NCI-H524 treated with DMSO at 0.1 percent for 48 hours (cell line): ENCODE results near the gene PDE9A.
"Not testable (repeated sequence)": the region's sequence is repeated elsewhere in the genome, so short reads cannot be mapped to it uniquely, and the experiment has no call there.

Experiments used
- DNase-seq: peaks from one replicate; lab custom pipeline; 2025; lab: John Stamatoyannopoulos, UW

The PDE9A gene

DNA sequence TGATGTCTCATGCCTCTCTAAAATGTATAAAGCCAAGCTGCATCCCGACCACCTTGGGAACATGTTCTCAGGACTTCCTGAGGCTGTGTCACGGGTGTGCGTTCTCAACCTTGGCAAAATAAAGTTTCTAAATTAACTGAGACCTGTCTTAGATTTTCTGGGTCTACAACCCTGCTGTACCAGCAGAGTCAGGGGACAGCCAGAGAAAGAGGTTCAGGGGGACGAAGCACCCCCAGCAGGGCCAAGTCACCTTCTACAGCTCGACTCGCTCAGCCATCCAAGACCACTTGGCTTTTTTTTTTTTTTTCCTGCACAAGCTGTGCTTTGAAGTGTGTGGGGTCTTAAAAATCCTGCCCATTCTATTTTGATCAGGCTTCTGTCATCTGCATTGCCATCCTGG, 28.5 kb upstream of the PDE9A start:
- no peak for DNase-seq

DNA sequence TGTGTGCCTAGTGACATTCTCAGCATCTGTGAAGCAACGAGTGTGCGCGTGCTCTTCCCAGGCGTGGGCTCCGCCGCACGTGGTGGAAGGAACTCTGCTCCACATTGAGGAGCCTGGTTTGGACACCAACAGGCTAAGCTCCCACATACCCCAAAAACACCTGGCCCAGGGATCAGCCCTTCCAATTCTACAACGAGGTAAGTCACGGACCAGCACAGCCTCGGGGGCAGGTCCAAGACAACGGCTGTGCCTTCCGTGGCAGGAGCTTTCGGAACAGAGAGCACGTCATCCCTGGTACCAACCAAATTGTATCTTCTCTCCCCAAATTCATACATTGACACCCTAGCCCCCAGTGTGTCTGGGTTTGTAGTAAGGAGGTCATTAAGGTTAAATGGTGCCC, 27.2 kb upstream of the PDE9A start:
- no peak for DNase-seq

DNA sequence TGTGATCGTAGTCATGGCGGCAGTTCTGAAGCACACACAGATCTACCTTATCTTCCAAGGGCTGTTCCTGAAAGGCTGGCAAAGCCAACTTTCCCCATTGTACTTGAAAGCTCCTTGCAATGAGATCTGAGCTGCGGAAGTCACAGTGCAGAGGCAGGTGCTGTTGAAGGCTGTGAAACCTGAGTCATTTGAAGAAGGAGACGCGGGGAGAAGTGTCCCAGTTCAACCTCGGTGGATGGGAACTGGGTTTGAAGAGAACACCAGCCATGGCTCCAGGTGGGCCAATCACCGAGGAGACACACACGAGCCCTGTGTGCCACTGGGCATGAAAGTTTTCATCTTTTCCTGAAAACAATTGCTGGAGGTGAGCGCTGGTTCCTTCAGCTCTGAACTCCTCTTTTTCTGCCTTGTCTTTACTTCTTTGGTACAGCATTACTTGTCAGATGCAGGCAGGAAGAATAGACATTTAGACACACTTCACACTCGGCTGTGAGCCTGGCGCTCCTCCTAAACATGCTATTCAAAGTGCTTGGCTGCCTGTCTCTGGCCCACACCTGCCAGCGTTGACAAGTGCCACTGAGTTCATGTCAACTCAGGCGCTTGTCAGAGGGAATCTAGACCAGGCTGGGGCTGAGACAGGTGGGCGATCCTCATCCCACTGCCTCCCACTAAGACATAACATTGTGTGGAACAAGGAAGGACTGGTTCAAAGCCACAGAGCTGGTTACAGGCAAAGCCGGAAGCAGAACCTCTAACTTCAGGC, 25.7 kb upstream of the PDE9A start:
- no peak for DNase-seq

DNA sequence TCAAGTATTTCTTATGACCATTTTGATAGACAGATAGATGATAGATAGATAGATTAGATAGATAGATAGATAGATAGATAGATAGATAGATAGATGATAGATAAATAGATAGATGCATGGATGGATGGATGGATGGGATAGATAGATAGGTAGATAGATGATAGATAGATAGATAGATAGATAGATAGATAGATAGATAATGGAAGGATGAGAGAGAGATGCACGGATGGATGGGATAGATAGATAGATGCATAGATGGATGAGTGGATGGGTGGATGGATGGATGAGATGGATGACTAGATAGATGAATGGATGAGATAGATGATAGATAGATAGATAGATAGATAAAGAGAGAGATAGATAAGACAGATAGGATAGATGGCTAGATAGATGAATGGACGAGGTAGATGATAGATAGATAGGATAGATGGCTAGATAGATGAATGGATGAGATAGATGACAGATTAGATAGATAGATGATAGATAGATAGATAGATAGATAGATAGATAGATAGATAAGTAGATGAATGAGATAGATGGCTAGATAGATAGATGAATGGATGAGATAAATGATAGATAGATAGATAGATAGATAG, 24.9 kb upstream of the PDE9A start:
- DNase-seq = not testable (repeated sequence)

DNA sequence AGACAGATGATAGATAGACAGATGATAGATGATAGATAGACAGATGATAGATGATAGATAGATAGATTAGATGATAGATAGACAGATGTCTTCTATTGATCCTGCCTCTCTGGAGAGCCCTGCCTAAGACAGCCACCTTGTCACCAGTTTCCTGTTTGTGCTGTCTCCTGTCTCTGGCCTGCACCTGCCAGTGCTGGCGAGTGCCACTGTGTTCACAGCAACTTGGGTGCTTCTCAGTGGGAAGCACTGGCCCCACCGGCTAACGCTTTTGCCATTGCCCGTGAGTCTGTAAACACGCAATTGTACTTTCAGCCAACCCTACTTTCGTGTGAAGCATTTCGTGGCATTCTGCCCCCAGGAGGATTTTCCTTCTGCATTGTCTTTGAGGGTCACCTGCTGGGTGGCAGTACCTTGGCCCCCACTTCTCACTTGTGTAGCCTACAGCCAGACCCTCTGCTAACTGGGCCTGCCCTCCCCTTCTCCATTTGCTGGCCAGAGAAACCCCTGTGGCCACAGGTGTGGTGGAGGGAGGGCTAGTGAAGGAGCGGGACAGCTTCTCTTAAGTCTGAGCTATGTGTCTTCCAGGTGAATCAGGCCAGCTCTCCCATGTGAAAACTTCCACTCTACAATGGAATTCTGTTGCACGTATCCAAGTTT, 23.4 kb upstream of the PDE9A start:
- no peak for DNase-seq

DNA sequence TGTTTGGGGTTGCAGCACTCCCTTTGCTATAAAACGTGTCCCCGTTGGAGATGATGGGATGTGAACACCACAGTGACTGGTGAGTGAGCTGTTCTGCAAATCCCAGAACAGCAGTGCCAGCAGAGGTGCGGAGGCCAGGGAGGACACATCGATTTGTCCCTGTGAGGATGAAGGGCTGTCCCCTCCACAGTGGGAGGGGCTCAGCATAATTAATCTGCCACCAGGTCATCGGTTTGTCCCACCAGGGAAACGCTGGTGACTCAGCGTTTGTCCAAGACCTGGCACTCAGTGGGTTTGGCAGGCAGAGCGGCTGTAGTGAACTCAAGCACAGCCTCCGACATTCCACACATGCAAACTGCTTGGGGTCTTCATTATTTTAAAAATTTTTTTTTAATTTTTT, 22.8 kb upstream of the PDE9A start:
- DNase-seq = no peak

DNA sequence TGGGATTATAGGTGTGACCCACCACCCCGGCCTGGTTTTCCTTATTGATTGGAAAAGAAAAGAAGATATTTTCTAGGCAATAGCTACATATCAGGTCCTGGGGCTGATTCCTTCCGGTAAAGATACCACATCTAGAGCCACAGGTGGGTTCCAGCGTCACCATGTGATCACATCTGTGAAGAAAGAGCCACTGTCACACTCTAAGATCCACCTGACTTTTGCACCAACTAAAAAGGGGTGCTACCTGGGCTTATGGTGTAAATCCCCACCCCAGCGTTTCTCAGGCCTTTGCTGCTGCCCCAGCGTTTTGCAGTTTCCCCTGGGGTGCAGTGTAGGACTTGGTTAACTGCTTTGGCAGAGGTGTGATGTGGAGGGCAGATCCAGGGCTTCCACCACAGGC, 22.3 kb upstream of the PDE9A start:
- no peak for DNase-seq

DNA sequence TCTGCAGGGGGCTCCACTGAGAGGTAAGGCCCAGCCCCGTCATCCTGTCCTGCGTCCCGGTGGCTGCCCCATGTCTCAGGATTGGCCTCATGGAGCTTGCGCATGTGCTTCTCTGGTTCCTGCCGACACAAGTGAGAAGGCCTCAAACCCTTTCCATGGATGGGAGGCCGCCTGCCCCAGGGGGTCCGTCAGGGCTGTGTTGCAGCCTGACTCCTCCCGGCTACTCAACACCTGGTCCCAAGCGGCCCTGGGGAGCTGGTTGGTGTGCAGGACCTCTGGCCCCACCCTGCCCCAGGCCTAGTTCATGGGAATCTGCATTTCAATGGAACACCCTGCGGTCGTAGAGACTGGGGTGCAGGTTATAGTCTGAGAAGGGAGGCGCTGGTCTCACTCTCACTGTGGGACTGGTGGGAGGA, 21.1 kb upstream of the PDE9A start:
- DNase-seq = no peak

DNA sequence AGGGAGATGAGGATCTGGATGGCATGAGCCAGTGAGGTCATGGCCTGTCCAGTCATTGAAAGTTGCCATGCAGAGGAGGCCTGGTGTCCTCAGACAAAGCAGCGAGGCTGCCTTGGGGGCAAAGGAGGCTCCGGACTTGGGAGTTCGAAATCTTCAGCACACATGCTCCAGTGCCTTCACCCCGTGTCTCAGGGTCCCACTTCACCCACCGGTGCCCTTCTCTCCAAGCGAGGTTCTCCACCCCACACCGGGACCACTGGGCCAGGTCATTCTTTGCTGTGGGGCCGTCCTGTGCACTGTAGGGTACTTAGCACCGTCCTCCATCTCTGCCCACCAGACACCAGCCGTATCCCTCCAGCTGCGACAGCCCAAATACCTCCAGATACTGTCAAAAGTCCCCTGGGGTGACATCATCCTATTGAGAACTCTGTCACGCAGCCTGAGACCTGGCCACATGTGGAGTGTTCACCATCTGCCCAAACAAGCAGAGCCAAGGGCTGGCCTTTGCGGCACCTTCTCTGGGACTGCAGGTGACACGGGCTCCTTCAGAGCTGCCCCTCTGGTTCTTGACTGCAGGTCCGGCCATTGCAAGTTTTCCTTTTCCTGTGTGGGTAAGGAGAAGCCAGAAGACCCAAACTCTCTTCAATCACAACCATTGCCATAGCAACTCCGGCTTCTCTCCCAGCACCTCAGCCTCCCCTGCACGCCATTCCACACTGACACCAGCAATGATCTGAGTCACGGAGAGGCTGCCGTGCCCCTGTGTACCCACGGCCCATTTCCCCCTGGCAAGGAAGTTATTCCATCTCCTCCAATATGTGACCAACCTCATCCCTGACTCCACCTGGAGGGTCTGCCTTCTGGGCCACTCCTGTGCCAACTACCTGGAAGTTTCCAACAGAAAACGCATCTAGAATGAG, 20.4 kb upstream of the PDE9A start:
- DNase-seq = no peak

DNA sequence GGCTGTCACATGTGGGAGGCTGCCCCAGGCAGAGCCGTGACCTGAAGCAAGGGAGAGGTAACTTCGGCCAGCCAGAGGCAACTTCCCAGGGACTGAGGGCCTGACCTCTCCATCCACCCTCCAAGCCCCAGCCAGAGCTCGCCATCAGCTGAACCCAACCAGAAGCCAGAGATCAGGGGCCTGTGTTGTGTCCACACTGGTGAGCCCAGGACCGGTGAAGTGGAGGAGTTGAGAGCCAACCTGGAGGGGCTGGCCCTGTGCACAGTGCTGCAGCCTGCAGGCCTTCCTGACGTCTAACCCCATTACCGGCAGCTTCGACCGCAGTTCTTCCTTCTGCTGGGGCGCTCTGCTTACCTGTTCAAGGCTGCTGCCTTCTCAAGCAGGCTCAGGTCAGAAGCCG, 19.6 kb upstream of the PDE9A start:
- no peak for DNase-seq

DNA sequence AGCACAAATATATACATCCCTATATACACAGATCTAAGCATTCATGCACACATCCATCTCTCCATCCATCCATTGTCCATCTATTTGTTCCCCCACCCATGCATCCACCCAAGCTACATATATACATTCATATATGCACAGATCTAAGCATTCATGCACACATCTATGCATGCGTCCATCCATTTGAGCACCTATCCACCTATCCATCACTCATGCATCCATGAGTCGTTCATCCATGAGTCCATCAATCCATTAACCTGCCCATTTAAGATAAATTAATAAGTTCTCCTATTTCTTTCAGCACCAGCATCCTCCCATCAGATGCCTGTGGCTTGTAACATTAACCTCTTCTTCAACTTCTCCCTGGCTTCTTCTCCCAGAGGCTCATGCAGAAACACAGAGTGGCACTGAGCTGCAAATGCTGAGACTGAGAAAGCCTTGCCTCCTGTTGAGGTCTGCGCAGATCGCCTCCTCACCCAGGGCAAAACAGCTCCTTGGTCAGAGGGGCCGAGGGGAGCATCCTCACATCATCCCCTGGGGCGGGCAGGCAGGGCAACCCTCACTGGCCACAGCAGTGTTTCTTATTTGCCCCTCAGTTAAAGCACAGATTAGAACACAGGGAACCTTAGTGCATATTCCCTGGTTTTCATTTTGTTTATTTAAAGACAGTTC, 17.4 kb upstream of the PDE9A start:
- no peak for DNase-seq

DNA sequence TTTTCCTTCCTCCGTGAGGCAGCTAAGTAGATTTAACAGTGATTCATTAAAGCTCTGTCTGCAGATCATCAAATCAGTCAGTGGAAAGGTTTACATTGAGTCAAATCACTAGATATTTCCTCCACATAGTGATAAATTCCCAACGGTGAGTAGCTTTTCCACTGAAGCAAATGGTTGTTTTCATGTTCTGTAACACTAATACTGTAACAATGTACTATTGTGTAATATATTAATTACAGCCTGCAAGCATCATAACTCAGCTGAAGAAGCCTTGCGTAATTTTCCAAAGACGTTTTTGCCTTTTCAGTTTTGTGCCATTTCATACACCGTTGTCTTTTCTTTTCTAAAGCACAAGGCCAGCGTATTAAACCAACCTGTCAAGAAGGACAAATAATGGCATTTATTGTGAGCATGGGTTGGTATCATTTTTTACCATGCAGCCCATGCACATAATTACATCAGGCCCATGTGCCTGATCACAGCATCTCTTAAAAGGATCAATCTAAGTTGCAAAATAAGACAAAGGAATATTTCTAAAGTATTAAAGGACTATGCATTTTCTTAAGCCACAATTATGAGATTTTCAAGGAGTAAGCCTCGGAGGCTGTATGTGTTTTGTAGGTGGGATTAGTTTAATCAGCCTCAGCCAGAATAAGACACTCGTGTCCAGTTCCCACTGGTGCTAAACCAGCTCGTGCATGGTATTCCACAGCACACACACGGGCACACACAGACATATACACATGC, 16.7 kb upstream of the PDE9A start:
- no peak for DNase-seq

DNA sequence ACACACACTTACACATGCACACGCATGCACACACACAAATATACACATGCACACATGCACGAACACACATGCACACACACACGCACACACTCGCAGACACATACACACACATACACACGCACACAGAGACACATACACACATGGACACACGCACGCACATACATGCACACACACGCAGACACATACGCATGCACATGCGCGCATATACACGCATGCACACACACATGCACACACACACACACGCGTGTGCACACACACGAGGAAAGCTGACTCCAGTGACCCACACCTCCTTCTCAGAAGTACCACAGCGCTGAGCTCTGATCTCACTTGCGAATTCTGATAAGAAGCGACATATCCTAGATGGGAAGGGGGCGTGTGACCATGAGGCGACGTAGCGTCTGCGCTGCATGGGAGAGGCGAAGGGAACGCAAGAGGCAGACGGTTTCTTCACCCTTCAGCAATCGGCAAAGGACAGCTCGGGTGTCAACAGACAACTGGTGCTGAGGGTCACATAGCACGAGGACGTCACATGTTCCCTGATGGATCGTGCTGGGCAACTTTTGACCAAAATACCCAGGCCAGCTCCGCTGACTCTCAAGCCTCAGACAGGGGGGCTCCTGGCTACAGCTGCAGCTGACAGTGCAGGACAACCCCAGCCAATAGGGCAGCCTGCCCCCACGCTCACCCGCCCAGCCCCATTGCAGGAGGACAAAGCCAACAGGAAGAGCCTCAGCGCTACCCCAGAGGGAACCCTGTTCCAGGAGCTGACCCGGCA, 16.0 kb upstream of the PDE9A start:
- no peak for DNase-seq

DNA sequence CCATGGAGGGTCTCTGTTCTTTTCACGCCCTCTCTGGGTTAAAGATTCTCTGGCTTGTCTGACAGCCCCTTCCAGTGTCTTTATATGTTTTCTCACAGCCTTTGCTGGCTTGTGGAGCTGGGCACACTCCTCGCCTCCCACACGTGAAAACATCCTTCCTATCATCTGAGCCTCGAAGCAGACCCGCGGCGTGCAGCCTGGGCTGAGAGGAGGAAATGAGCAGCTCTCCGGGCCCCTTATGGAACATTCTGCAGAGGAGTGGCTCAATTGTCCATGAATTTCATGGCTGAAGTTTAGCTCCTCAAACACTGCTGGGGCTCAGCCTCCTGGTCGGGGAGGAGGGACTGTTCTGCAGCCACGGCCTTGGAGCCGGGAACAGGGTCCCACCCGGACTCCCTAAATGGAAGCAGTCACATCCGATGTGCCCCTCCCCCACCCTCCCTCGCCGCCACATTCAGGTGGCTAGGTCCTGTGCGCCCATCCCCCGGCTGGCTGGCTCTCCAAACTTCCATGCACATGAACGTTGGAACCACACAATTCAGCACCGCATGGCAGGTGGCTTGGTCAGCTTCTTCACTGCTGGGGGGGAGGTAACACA, 15.1 kb upstream of the PDE9A start:
- no peak for DNase-seq

DNA sequence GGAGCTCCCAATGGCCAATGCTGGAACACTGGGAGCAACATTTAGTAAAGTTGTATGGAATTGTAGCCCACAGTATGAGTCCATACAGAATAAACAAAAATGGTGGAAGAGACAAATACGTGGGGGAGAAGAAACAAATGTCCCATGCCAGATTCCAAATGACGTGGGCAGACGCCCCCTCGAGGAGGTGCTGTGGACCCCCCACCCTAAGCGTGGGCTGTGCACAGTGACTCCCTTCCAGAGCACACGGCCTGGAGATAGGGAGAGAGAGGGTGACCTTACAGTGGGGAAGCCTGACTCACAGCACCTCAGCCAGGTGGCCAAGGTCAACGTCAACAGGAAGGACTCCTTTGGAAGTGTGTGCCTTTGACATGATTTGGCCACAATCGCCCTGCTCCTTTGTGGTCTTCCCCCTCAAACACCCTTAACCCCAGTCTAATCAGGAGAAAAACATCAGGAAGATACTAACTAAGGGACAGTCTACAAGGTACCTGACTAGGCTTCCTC, 13.7 kb upstream of the PDE9A start:
- DNase-seq = no peak

DNA sequence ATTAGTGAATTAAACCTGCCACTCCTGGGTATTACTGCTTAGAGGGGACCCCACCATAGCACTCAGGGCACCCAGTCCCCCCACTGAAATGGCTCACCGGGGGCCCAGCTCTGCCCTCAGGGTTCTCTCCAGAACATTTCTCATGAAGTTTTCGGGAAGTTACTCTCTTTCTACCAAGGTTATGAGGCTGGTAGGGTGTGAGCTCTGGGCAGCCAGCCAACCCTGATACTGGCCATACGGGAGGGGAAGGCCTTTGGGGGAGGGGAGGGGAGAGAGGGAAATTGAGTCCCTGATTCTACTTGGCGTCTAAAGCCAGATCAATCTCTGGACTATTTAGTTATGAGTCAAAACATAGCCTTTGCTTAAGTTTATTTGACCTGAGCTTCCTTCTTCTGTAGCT, 12.9 kb upstream of the PDE9A start:
- no peak for DNase-seq

DNA sequence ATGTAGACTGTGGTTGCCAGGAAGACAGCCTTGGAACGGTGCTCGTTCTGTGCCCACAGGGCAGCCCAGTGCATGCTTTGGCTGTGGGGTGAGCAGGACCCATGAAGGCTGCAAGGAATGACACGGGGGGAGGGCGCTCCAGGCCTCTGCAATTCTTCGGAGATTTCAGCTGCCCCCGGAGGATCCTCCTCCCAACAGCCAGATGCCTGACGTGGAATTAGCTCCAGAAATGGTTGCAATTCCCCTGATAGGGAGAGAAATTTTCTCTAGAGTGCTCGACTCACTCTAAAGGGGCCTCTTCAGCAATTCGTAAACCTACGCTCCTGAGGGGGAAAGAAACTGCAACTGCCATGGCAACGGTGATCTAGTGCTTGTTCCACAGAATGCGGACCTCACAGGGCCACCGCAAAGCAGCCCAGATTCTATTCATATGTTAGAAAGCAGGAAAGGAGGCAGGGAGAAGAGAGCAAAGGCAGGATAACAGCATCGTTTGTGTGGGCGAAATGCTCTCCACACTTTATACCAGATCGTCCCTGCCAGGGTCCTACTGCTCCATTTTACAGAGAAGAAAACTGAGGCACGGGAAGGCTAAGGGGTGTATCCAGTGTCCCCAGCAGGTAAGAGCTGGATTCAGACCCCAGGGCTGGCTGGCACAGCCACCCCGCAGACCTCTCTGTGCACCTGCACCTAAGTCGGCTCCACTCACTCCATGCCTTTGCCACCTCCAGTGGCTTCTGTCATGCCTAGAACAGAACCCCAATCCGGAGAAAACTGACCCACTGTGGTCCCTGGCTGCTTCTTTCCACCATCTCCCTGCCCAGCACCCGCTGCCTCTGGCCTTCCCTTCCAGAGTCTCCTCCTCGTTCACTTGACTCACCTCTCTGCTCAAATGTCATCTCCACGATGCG, 11.9 kb upstream of the PDE9A start:
- DNase-seq = no peak

DNA sequence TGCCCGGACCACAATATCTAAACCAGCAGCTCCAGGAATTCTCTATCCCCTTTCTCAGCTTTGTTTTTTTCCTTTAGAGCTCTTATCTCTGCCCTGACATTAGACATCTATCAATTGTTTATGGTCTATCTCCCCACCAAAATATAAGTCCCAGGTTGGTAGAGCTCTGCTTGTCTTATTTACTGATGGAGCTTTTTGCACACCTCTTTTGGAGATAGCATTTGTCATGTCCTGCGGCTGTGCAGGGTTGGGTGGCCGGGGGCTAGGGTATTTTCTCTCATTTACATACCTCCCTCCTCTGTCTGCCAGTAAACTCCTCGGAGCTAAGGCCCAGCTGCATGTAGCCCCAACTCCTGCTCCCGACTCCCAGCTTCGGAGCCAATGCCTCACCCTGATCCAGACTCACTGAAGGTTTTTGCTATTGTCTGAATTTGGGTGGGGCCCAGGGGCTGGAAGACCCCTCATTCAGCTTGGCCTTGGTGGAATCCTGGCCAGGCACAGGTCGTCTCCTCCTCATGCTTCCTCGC, 11.1 kb upstream of the PDE9A start:
- DNase-seq = no peak
